GM23248 (cell line): ENCODE results near the gene ASB16. TPM values are rescaled to one million over a fixed set of nuclear protein-coding genes. Genes with fewer than 3 reads are reported as not detected.

Source experiments
- DNase-seq: peaks from one replicate; pipeline ENCODE4 v3.0.0-alpha.2; 2015
- H2AFZ ChIP-seq: fragments of 200-600 bp; sonication (generic); 2 replicates; pipeline ENCODE4 v1.6.1; 2016; ENCODE audit warnings: antibody characterized with exemption
- H3F3A ChIP-seq: fragments of 200-600 bp; sonication (generic); 2 replicates; pipeline ENCODE4 v1.6.1; 2016; ENCODE audit warnings: mild to moderate bottlenecking, antibody characterized with exemption, mixed run types; ENCODE audit not compliant: insufficient read depth
- H3K27ac ChIP-seq: fragments of 200-600 bp; sonication (generic); 2 replicates; pipeline ENCODE4 v1.5.1; 2016; ENCODE audit warnings: mild to moderate bottlenecking
- H3K27me3 ChIP-seq: fragments of 200-600 bp; sonication (generic); replicated peaks from 2 replicates; pipeline ENCODE4 v1.6.1; 2016; ENCODE audit warnings: mild to moderate bottlenecking; ENCODE audit not compliant: insufficient read depth
- H3K36me3 ChIP-seq: fragments of 200-600 bp; sonication (generic); 2 replicates; pipeline ENCODE4 v1.6.1; 2016; ENCODE audit warnings: low read depth, mild to moderate bottlenecking
- H3K4me1 ChIP-seq: fragments of 200-600 bp; sonication (generic); 2 replicates; pipeline ENCODE4 v1.6.1; 2016; ENCODE audit warnings: mild to moderate bottlenecking; ENCODE audit not compliant: insufficient read depth
- H3K4me2 ChIP-seq: fragments of 200-600 bp; sonication (generic); one replicate; pipeline ENCODE4 v1.6.1; 2016; ENCODE audit warnings: mild to moderate bottlenecking; ENCODE audit not compliant: unreplicated experiment
- H3K4me3 ChIP-seq: fragments of 200-600 bp; sonication (generic); 2 replicates; pipeline ENCODE4 v1.5.1; 2016; ENCODE audit warnings: mild to moderate bottlenecking
- H3K79me2 ChIP-seq: fragments of 200-600 bp; sonication (generic); 2 replicates; pipeline ENCODE4 v1.6.1; 2016; ENCODE audit warnings: mild to moderate bottlenecking; ENCODE audit not compliant: insufficient read depth
- H3K9ac ChIP-seq: fragments of 200-600 bp; sonication (generic); 2 replicates; pipeline ENCODE4 v1.6.1; 2016; ENCODE audit warnings: mild to moderate bottlenecking
- H3K9me2 ChIP-seq: fragments of 200-600 bp; sonication (generic); 2 replicates; pipeline ENCODE4 v1.6.1; 2016; ENCODE audit warnings: mixed run types, mild to moderate bottlenecking, moderate library complexity; ENCODE audit not compliant: insufficient read depth
- H3K9me3 ChIP-seq: fragments of 200-600 bp; sonication (generic); one replicate; pipeline ENCODE4 v1.6.1; 2017; ENCODE audit warnings: low read depth
- H4K20me1 ChIP-seq: fragments of 200-600 bp; sonication (generic); 2 replicates; pipeline ENCODE4 v1.6.0; 2016; ENCODE audit not compliant: insufficient read depth
- EZH2 ChIP-seq: fragments of 200-600 bp; sonication (generic); IDR thresholded peaks from 2 replicates; pipeline ENCODE4 v1.6.1; 2018; ENCODE audit warnings: antibody characterized with exemption, mild to moderate bottlenecking; ENCODE audit not compliant: insufficient read depth, poor library complexity, severe bottlenecking
- EZH2phosphoT487 ChIP-seq: fragments of 200-600 bp; sonication (generic); IDR thresholded peaks from 2 replicates; pipeline ENCODE4 v1.6.1; 2018; ENCODE audit warnings: antibody characterized with exemption, moderate library complexity, mild to moderate bottlenecking, low read depth; ENCODE audit not compliant: insufficient read depth
- WGBS, 2 experiments: methylation state at CpG; one replicate each; pipeline ENCODE4 v1.1.6; 2015 to 2017; ENCODE audit warnings: low lambda C conversion rate in 2 of 2, low coverage in 1 of 2; ENCODE audit errors: missing lambda C conversion rate in 2 of 2; 5-methylcytosine and 5-hydroxymethylcytosine counted together
- in situ Hi-C: fragments of 300-500 bp; cut with MboI; formaldehyde crosslinking; loops from 2 replicates; pipeline ENCODE4 v1.15.0; 2020
- polyA plus RNA-seq: library from polyadenylated mRNA; unstranded; fragments of >200 nt; fragmentation: Nextera tagmentation; extraction: Ambion mirVana; gene quantifications from 2 replicates; pipeline ENCODE4 v1.2.1, GENCODE V29; 2016
- total RNA-seq: library from RNA; depleted of rRNA; stranded (reverse); fragments of >200 nt; shearing (Covaris generic); gene quantifications from 2 replicates; pipeline ENCODE4 v1.2.3, GENCODE V29; 2014

The ASB16 gene
- total and polyA plus RNA-seq, 2 experiments from 2014 or later: 0.25 TPM; not detected in 1

DNA sequence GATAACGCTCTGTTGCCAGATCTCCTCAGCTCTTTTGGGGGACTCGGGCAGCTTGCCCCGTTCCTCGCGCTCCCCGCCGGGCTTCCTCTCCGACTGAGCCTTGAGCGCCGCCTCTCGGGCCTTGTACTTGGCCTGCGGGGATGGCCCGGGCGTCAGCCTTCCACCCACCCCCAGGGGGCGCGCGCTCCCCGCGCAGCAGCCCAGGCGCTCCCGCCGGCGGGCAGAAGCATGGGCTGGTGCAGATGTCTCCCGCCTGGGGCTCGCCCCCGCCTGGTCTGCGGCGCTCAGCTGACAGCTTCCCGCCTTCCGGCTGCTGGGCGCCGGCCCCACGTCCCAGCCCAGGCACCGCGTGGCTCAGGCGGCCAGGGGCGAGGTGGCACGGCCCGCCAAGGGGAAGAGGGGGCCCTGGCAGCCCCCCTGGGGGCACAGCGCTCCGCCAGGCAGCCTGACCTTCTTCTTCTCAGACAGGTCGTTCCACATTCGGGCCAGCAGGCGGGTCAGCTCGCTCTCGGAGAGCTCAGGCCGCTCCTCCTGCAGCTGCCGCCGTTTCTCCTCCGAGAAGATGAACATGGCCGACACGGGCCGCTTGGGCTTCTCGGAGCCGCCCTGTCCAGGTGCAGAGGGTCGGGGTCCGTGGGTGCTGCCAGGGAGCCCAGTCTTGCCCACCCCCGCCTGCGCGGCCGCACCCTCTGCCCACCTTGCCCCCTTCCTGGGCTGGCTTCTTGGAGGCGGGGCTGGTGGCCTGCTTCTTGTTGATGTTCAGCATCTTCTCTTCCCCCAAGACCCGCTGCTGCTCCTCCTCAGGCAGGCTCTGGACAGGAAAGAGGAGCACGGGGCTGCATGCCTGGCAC, 40.1 kb downstream of the ASB16 start:
- H3K27ac ChIP-seq: peak overlapping the region; percentile 33
- peak; percentile 95 for DNase-seq
- H3K9me2 ChIP-seq: no peaks in the 10 kb centered on the region
- H3K27me3 ChIP-seq: no peaks in the 10 kb centered on the region
- H3K79me2 ChIP-seq: peaks cover 8% of the 10 kb centered on the region
- peak overlapping the region; percentile 23 for H3K4me2 ChIP-seq
- H3K9ac ChIP-seq: peak overlapping the region; percentile 54
- no peaks in the 10 kb centered on the region for H4K20me1 ChIP-seq
- in situ Hi-C loops: loop anchor here (25.0 kb wide), 2 partner anchors 327 to 427 kb away; no protein-coding TSS in a partner anchor
- 12 to 21% methylated on average over 47 to 62 of the region's 64 CpGs for WGBS, 2 experiments
- H3K4me1 ChIP-seq: peaks cover 25% of the 10 kb centered on the region
- no peak overlapping the region for H2AFZ ChIP-seq
- H3K4me3 ChIP-seq: no peak overlapping the region
- H3K9me3 ChIP-seq: no peaks in the 10 kb centered on the region
- peaks cover 15% of the 10 kb centered on the region for H3K36me3 ChIP-seq
- H3F3A ChIP-seq: peaks cover 44% of the 10 kb centered on the region
- TF ChIP-seq EZH2: no peak
- TF ChIP-seq EZH2phosphoT487: no peak

DNA sequence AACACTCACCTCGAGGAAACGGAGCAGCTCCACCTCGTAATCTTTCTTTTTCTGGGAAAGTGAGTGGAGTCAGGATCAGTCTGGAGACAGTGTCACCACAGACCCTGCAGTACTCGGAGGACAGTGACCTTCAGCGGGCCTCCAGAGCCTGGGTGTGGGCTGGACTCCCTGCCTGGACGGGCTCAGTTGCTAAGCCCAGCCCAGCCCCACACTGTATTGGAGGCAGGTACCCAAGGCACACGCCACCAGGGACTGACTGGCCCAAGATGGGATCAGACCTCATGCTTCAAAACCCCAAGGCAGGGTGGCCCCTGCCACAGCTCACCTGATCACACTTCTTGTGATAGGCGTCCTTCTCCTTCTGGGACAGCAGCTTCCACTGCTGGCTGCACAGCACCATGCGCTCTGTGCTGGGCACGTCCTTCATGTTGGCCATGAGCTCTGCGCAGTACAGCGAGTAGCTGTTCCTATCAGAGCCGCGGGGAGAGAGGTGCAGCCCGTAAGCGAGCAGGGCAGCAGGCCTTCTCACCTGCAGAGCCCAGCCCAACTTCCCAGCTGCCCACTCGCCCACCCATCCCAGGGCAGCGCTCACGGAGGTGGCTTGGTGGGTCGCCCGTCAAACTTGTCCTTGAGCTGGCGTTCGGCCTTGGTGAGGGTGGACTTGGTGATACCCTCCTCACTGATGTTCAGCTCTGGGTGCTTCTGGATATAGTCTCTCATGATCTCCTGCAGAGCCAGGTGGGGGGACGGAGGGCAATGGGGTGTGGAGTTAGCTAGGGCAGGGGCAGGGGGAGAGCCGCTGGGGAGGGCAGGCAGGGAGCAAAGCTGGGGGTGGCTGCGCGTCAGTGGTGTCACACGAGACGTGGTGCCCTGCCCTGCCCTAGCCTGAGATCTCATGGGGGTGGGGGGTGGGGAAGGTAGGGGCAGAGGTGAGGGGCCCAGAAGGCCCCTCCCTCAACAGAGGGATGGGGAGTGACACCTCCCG, 41.1 kb downstream of the ASB16 start:
- no peak for TF ChIP-seq EZH2
- no peak for TF ChIP-seq EZH2phosphoT487
- in situ Hi-C loops: loop anchor here (25.0 kb wide), 2 partner anchors 326 to 426 kb away; no protein-coding TSS in a partner anchor
- H3K79me2 ChIP-seq: peaks cover 18% of the 10 kb centered on the region
- peaks cover 38% of the 10 kb centered on the region for H3F3A ChIP-seq
- WGBS, 2 experiments: 92 to 94% methylated on average over 23 to 30 of the region's 30 CpGs
- H3K27me3 ChIP-seq: no peaks in the 10 kb centered on the region
- peaks cover 25% of the 10 kb centered on the region for H3K4me1 ChIP-seq
- no peak for DNase-seq
- no peaks in the 10 kb centered on the region for H3K9me2 ChIP-seq
- H4K20me1 ChIP-seq: no peaks in the 10 kb centered on the region
- no peaks in the 10 kb centered on the region for H3K9me3 ChIP-seq
- no peak overlapping the region for H3K4me2 ChIP-seq
- H3K4me3 ChIP-seq: no peak overlapping the region
- peak overlapping the region; percentile 18; the same call in 1 of the 2 replicates for H3K27ac ChIP-seq
- H2AFZ ChIP-seq: no peak overlapping the region
- no peak overlapping the region for H3K9ac ChIP-seq
- peaks cover 24% of the 10 kb centered on the region for H3K36me3 ChIP-seq

DNA sequence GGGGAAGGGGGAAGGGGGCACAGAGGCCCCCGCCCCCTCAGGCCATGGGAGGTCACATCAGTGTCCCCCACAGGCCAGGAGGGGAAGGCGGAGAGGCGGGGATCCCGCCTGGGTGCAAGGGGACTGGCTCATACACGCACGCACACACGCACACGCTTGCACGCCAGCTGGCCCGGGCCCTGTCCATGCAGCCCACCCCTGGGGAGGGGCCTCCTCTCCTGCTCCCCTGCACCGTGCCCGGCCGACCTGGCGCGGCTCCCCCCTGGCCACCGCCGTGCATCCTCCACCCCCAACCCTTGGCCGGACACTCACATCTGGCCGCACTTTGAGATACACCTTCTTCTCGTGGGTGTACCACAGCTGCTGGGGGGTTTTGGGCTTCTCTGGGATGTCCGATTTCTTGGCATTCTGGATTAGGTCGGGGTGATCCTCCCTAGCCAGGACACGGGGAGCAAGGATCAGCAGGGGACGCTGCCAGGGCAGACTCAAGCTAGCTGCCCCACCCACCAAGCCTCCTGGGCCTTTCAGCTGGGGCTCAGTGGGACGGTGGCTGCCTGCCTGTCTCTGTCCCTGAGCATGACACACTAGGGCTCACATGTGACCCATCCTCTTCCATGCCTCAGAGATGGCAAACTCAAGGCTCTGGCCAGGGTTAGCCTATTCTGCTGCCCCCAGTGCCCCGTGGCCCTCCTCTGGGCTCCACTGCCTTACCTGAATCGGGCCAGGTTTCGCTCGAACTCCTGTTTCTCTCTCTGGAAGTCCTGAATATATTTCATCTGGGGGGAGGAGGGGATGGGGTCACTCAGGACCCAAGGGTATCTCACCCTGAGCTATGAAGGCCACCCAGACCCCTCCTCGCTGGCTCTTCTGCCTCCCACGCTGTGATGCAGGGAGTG, 42.3 kb downstream of the ASB16 start:
- H3K36me3 ChIP-seq: peaks cover 24% of the 10 kb centered on the region
- in situ Hi-C loops: loop anchor here (25.0 kb wide), 2 partner anchors 325 to 425 kb away; no protein-coding TSS in a partner anchor

More for the DNA sequence above, 42.3 kb downstream of the ASB16 start:
- DNase-seq: no peak
- no peaks in the 10 kb centered on the region for H4K20me1 ChIP-seq
- no peak overlapping the region for H3K27ac ChIP-seq
- H3K4me3 ChIP-seq: no peak overlapping the region
- peaks cover 30% of the 10 kb centered on the region for H3K79me2 ChIP-seq
- H3K27me3 ChIP-seq: no peaks in the 10 kb centered on the region
- 66 to 67% methylated on average over 20 to 29 of the region's 31 CpGs for WGBS, 2 experiments
- no peak overlapping the region for H3K4me2 ChIP-seq
- H3F3A ChIP-seq: peaks cover 38% of the 10 kb centered on the region
- H3K9ac ChIP-seq: no peak overlapping the region
- H3K9me2 ChIP-seq: no peaks in the 10 kb centered on the region
- no peak overlapping the region for H2AFZ ChIP-seq
- TF ChIP-seq EZH2 (no peak), EZH2phosphoT487 (no peak)
- peaks cover 37% of the 10 kb centered on the region for H3K4me1 ChIP-seq
- no peaks in the 10 kb centered on the region for H3K9me3 ChIP-seq
